Upper lobe of left lung (tissue), 6 donors: ENCODE data around the gene ZNF678. TPM values are rescaled to one million over a fixed set of nuclear protein-coding genes. Genes with fewer than 3 reads are reported as not detected.

Source experiments
- ATAC-seq, 2 donors: fragments of 200-7000 bp; cut with Tn5 transposase; one replicate each; pipeline ENCODE4 v1.9.1; 2022; ENCODE audit warnings: mild to moderate bottlenecking in 2 of 2, moderate library complexity in 2 of 2; ENCODE audit not compliant: low FRiP score in 2 of 2
- DNase-seq, 2 donors: peaks; one replicate each; pipeline ENCODE4 v3.0.0-alpha.2; 2019 to 2020
- H3K27ac ChIP-seq, 4 donors: fragments of 200-600 bp; sonication (generic); one replicate each; pipeline ENCODE4 v1.5.1; 2016 to 2019
- H3K27me3 ChIP-seq, 4 donors: fragments of 200-600 bp; sonication (generic); one replicate each; pipeline ENCODE4 v1.5.1; 2017 to 2019
- H3K36me3 ChIP-seq, 4 donors: fragments of 200-600 bp; sonication (generic); one replicate each; pipeline ENCODE4 v1.5.1; 2016 to 2019
- H3K4me1 ChIP-seq, 4 donors: fragments of 200-600 bp; sonication (generic); one replicate each; pipeline ENCODE4 v1.5.1; 2018 to 2019
- H3K4me3 ChIP-seq, 4 donors: fragments of 200-600 bp; sonication (generic); one replicate each; pipeline ENCODE4 v1.5.1; 2017 to 2019; ENCODE audit warnings: mild to moderate bottlenecking in 2 of 4, moderate library complexity in 1 of 4
- H3K9me3 ChIP-seq, 4 donors: fragments of 200-600 bp; sonication (generic); one replicate each; pipeline ENCODE4 v1.5.1; 2018 to 2019
- EP300 ChIP-seq, 4 donors: sonication (generic); formaldehyde crosslinking; IDR thresholded peaks; one replicate each; pipeline ENCODE4 v1.5.1; 2017; ENCODE audit warnings: antibody characterized with exemption in 4 of 4, control low read depth in 2 of 4
- POLR2A ChIP-seq, 4 donors: fragments of 450-650 bp; IDR thresholded peaks; one replicate each; pipeline ENCODE4 v1.5.1; 2016 to 2017; ENCODE audit warnings: antibody characterized with exemption in 4 of 4, mild to moderate bottlenecking in 2 of 4
- POLR2AphosphoS5 ChIP-seq, 2 donors: sonication (generic); formaldehyde crosslinking; IDR thresholded peaks; one replicate each; pipeline ENCODE4 v1.5.1; 2017; ENCODE audit warnings: antibody characterized with exemption in 2 of 2
- WGBS, 2 donors: methylation state at CpG; one replicate each; pipeline ENCODE4 v1.1.5; 2017 to 2018; 5-methylcytosine and 5-hydroxymethylcytosine counted together
- small RNA-seq, 4 donors: library from RNA; depleted of rRNA; stranded (forward); fragments of <200 nt; gene quantifications; one replicate each; pipeline ENCODE3, GENCODE V24; 2016
- total RNA-seq, 6 donors: library from RNA; depleted of rRNA in 4 of 6; stranded (reverse); fragments of >200 nt in 4 of 6; gene quantifications; one replicate each; pipeline versions ENCODE4 v1.1.0 to v1.2.1, GENCODE V29; 2016 to 2021
- TF ChIP-seq, protein P1 (sequence below), 6 experiments: fragments of 450-650 bp in 4 of 6; fragments of 200-600 bp in 2 of 6; sonication (generic) in 2 of 6; IDR thresholded peaks; one replicate each; pipeline ENCODE4 v1.5.1; 2016 to 2019; ENCODE audit warnings: antibody characterized with exemption in 6 of 6
- donor health status: DM: no; HTN: no; CAD: no; lungs with moderate emphysema.
- donor health status: DM: no; HTN: yes; CAD: no; lungs with severe emphysema.

Gene ZNF678
- total RNA-seq, 6 donors from 2014 or later = 3.9 to 50.3 (median 7.8) TPM

DNA sequence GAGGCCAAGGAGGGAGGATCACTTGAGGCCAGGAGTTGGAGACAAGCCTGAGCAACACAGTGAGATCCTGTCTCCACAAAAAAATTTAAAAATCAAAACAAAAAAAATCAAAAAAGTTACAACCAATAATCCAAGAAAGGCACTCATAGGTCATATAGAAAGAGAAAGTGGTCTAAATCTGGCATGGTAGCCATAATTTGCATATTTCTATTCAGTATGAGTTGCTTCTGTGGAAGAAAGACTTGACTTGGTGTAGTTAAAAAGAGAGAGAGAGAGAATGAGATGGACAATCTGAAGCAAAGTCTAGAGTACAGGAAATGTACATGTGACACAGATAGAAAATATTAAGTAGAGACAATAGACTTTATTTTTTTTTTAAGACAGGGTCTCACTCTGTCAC lies 149.3 kb downstream of the ZNF678 start:
- TF ChIP-seq POLR2AphosphoS5 (IDR thresholded peaks at IDR 0.05) (no peak), EP300 (IDR thresholded peaks at IDR 0.05) (no peak), POLR2A (IDR thresholded peaks at IDR 0.05) (no peak)
- TF ChIP-seq, protein P1, sequence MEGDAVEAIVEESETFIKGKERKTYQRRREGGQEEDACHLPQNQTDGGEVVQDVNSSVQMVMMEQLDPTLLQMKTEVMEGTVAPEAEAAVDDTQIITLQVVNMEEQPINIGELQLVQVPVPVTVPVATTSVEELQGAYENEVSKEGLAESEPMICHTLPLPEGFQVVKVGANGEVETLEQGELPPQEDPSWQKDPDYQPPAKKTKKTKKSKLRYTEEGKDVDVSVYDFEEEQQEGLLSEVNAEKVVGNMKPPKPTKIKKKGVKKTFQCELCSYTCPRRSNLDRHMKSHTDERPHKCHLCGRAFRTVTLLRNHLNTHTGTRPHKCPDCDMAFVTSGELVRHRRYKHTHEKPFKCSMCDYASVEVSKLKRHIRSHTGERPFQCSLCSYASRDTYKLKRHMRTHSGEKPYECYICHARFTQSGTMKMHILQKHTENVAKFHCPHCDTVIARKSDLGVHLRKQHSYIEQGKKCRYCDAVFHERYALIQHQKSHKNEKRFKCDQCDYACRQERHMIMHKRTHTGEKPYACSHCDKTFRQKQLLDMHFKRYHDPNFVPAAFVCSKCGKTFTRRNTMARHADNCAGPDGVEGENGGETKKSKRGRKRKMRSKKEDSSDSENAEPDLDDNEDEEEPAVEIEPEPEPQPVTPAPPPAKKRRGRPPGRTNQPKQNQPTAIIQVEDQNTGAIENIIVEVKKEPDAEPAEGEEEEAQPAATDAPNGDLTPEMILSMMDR (IDR thresholded peaks at IDR 0.05) = no peak
- Histone ChIP-seq H3K27ac (no peak overlapping the region), H3K4me3 (no peak overlapping the region), H3K9me3 (peaks cover 0 to 32% (median 24%) of the 10 kb centered on the region in 4 donors), H3K36me3 (no peaks in the 10 kb centered on the region), H3K27me3 (no peaks in the 10 kb centered on the region), H3K4me1 (no peaks in the 10 kb centered on the region)
- no peak for DNase-seq
- no peak for ATAC-seq

DNA sequence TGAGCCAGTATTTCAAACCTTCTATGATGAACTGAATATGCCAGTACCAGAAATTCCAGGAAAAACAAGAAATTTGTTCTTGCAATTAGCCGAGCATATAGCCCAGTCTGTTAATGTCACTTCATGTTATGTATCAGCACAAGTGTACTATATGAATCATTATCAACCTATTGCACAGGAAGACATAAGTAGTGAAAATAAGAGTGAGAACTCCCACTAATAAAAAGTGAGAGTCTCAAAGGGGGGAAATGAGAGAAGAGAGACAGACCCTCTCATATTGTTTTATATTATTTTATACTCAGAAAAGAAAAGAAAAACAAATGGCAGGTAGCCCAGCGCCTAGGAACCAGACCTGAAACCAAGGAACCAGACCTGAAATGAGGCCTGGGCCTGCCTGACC lies 155.6 kb downstream of the ZNF678 start:
- Histone ChIP-seq H3K9me3 (peaks cover 9 to 58% (median 46%) of the 10 kb centered on the region in 4 donors), H3K4me3 (no peak overlapping the region), H3K27ac (no peak overlapping the region), H3K36me3 (no peaks in the 10 kb centered on the region), H3K4me1 (no peaks in the 10 kb centered on the region), H3K27me3 (no peaks in the 10 kb centered on the region)
- ATAC-seq = no peak
- TF ChIP-seq, protein P1 (IDR thresholded peaks at IDR 0.05) = no peak
- TF ChIP-seq EP300 (IDR thresholded peaks at IDR 0.05) (no peak), POLR2AphosphoS5 (IDR thresholded peaks at IDR 0.05) (no peak), POLR2A (IDR thresholded peaks at IDR 0.05) (no peak)
- no peak for DNase-seq
- WGBS, 2 donors = 84% methylated on average over 2 of the region's 2 CpGs

DNA sequence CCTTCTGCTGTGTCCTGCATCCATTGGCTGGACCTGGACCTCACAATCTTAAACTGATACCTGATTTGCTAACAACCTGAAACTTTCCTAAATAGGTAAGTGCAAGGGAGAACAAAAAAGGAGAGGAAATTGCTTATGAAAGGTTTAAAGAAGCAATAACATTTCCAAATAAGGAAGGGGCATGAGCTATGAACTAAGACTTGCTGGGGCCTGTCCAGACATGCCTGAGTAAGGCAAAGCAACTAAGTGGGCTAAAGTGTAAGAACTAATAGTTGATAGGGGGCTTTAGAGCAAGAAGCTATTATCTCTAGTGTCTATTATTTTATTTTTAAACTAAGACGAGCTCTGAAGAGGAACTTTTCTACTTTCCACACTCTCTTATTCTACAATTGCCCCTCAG lies 160.1 kb downstream of the ZNF678 start:
- H3K9me3 ChIP-seq = peaks cover 9 to 35% (median 31%) of the 10 kb centered on the region in 4 donors
- DNase-seq (no peak), ATAC-seq (no peak)
- TF ChIP-seq POLR2A (IDR thresholded peaks at IDR 0.05) (no peak), POLR2AphosphoS5 (IDR thresholded peaks at IDR 0.05) (no peak), EP300 (IDR thresholded peaks at IDR 0.05) (no peak)
- TF ChIP-seq, protein P1 (IDR thresholded peaks at IDR 0.05) = no peak
- H3K4me3 ChIP-seq = no peak overlapping the region
- no peaks in the 10 kb centered on the region for H3K36me3 ChIP-seq
- H3K27me3 ChIP-seq = peaks cover 0 to under 1% (median 0%) of the 10 kb centered on the region in 4 donors
- peaks cover 5 to 9% (median 7%) of the 10 kb centered on the region in 4 donors for H3K4me1 ChIP-seq
- 86 to 91% methylated on average over 1 of the region's 1 CpG for WGBS, 2 donors
- H3K27ac ChIP-seq = no peak overlapping the region

DNA sequence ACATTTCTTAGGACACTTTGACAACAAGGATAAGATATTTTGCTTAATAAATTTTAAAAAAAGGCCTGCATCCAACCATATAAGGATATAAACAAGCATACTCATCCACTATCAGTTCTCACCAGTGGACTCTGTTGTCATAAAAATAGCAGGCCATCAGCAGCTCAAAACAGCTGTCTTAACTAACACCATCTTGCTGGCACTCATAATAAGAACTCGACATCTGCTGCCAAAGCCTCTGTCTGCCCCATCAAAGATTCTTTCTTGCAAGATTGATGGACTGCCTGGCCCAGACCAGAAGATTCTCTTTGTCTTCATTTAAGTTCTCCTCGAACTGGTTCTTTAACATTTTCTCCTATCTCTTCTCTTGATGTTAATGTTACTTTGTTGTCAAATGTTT lies 161.7 kb downstream of the ZNF678 start:
- no peak for TF ChIP-seq POLR2A (IDR thresholded peaks at IDR 0.05)
- peaks cover 6 to 24% (median 17%) of the 10 kb centered on the region in 4 donors for H3K9me3 ChIP-seq
- peaks cover 15 to 24% (median 21%) of the 10 kb centered on the region in 4 donors for H3K4me1 ChIP-seq
- H3K36me3 ChIP-seq = no peaks in the 10 kb centered on the region
- ATAC-seq = no peak
- peaks cover 0 to 4% (median 0%) of the 10 kb centered on the region in 4 donors for H3K27me3 ChIP-seq
- 48 to 69% methylated on average over 2 of the region's 2 CpGs for WGBS, 2 donors
- no peak overlapping the region for H3K4me3 ChIP-seq
- no peak overlapping the region for H3K27ac ChIP-seq
- no peak for DNase-seq

DNA sequence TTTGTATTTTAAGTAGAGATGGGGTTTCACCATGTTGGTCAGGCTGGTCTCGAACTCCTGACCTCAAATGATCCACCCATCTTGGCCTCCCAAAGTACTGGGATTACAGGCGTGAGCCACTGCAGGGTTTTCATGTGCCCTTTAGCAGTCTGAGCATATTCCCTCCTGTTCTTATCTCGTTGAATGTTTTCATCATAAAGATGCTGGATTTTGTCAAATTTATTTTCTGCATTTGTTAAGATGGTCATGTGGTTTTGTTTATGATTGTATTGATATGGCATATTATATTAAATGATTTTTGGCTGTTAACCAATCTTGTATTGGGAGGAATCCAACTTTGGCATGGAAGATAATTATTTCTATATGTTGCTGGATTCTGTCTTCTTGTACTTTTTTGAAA lies 163.0 kb downstream of the ZNF678 start:
- no peak for TF ChIP-seq POLR2A (IDR thresholded peaks at IDR 0.05)
- no peak for TF ChIP-seq POLR2AphosphoS5 (IDR thresholded peaks at IDR 0.05)
- no peak for TF ChIP-seq EP300 (IDR thresholded peaks at IDR 0.05)
- peaks cover 0 to 4% (median 0%) of the 10 kb centered on the region in 4 donors for H3K27me3 ChIP-seq
- DNase-seq = no peak
- H3K9me3 ChIP-seq = peaks cover 0 to 11% (median 5%) of the 10 kb centered on the region in 4 donors
- WGBS, 2 donors = 81% methylated on average over 3 of the region's 3 CpGs
- peaks cover 18 to 36% (median 24%) of the 10 kb centered on the region in 4 donors for H3K4me1 ChIP-seq
- ATAC-seq = no peak
- H3K4me3 ChIP-seq = no peak overlapping the region
- peaks cover 0 to 3% (median 0%) of the 10 kb centered on the region in 4 donors for H3K36me3 ChIP-seq
- H3K27ac ChIP-seq = no peak overlapping the region

Small RNAs within 50 kb of the gene (small RNA-seq; reads per million reads assigned to genes)
- gene RNA5SP77 = 1.5 to 4.8 (median 2.6) reads per million in 4 donors

Other genes with a start within 250 kb of the ZNF678 start
- 10 to 100 TPM; 27.8 to 76.1 (median 33.1) TPM for gene CDC42BPA, start 245.1 kb upstream of the ZNF678 start, total RNA-seq
- 10 to 100 TPM; 12.6 to 27.2 (median 20.0) TPM for gene JMJD4, start 171.7 kb downstream of the ZNF678 start, total RNA-seq
- gene SNAP47, start 171.9 kb downstream of the ZNF678 start, total RNA-seq = 10 to 100 TPM; 26.7 to 62.9 (median 35.1) TPM